HepG2 (cell line): ENCODE measurements around the gene NSF. TPM values are rescaled to one million over a fixed set of nuclear protein-coding genes. Genes with fewer than 3 reads are reported as not detected.

Experiments
- ATAC-seq: fragments of 200-7000 bp; cut with Tn5 transposase; 3 replicates; pipeline ENCODE4 v1.9.1; 2020; ENCODE audit warnings: mild to moderate bottlenecking, moderate library complexity
- BruUV-seq: library from RNA; stranded (reverse); fragments of 400-500 nt; replicated peaks from 2 replicates; lab custom pipeline; 2021; lab: Mats Ljungman, UMichigan
- CTCF ChIA-PET: fragments of 300-600 bp; formaldehyde crosslinking; extraction: SDS; loops from one replicate; lab custom pipeline; 2021; ENCODE audit warnings: low total read pairs, inconsistent platforms, low intra/inter-chr PET ratio; lab: Yijun Ruan, JAX
- POLR2A ChIA-PET: fragments of 350-600 bp; sonication (Branson Sonifier 250); formaldehyde crosslinking; loops from one replicate; lab custom pipeline; 2020; ENCODE audit warnings: antibody characterized with exemption, inconsistent platforms; lab: Yijun Ruan, JAX
- DNase-seq: peaks from one replicate; pipeline ENCODE4 v3.0.0-alpha.2; 2015; ENCODE audit warnings: low spot score
- FAIRE-seq: peaks from 3 replicates; lab custom pipeline; 2011; peaks lifted over from hg19 to GRCh38; lab: Jason Lieb, UNC
- H2AFZ ChIP-seq: one replicate; pipeline ENCODE4 v1.6.1; 2011; ENCODE audit warnings: low read length, inconsistent platforms
- H3K27ac ChIP-seq: fragments of 300-600 bp; 3 replicates; pipeline ENCODE4 v1.8.0; 2011; ENCODE audit warnings: mixed run types, mild to moderate bottlenecking, mixed read lengths, low read length, inconsistent platforms; ENCODE audit not compliant: insufficient read depth; ENCODE audit errors: extremely low read length
- H3K27me3 ChIP-seq, 2 experiments: fragments of 200-600 bp in 1 of 2; 2 replicates in 1 of 2; 3 replicates in 1 of 2; pipeline versions ENCODE4 v1.6.0 to v1.8.0; 2011; ENCODE audit warnings: low read length in 2 of 2, mild to moderate bottlenecking in 2 of 2, moderate library complexity in 2 of 2, inconsistent platforms in 1 of 2; ENCODE audit not compliant: insufficient read depth in 2 of 2, control insufficient read depth in 1 of 2
- H3K36me3 ChIP-seq, 2 experiments: fragments of 200-600 bp in 1 of 2; replicated peaks in 1 of 2; 2 replicates in 1 of 2; 3 replicates in 1 of 2; pipeline versions ENCODE4 v1.5.1 to v1.8.0; 2011; ENCODE audit warnings: low read length in 2 of 2, inconsistent platforms in 1 of 2; ENCODE audit not compliant: insufficient read depth in 2 of 2, control insufficient read depth in 1 of 2
- H3K4me1 ChIP-seq: 2 replicates; pipeline ENCODE4 v1.5.1; 2012; ENCODE audit warnings: low read length, inconsistent platforms; ENCODE audit not compliant: insufficient read depth
- H3K4me2 ChIP-seq: 2 replicates; pipeline ENCODE4 v1.6.0; 2011; ENCODE audit warnings: low read depth, low read length, inconsistent platforms
- H3K4me3 ChIP-seq, 3 experiments: fragments of 200-600 bp in 1 of 3; sonication (generic), shearing (Covaris generic) in 1 of 3; replicated peaks in 1 of 3; 2 replicates each; pipeline ENCODE4 v1.5.1; 2011 to 2016; ENCODE audit warnings: low read length in 3 of 3, inconsistent platforms in 2 of 3, low read depth in 2 of 3, mild to moderate bottlenecking in 2 of 3, control low read depth in 1 of 3, mixed read lengths in 1 of 3; ENCODE audit not compliant: insufficient read depth in 1 of 3
- H3K79me2 ChIP-seq: one replicate; pipeline ENCODE4 v1.6.1; 2011; ENCODE audit warnings: low read length, inconsistent platforms; ENCODE audit not compliant: insufficient read depth
- H3K9ac ChIP-seq: 2 replicates; pipeline ENCODE4 v1.6.0; 2011; ENCODE audit warnings: mild to moderate bottlenecking, low read depth, low read length, inconsistent platforms; ENCODE audit not compliant: insufficient read depth
- H3K9me3 ChIP-seq: 2 replicates; pipeline ENCODE4 v1.5.1; 2012; ENCODE audit warnings: mild to moderate bottlenecking, low read length
- H4K20me1 ChIP-seq: 2 replicates; pipeline ENCODE4 v1.6.0; 2011; ENCODE audit warnings: inconsistent platforms, mild to moderate bottlenecking, low read length, moderate library complexity; ENCODE audit not compliant: insufficient read depth
- CCAR2 ChIP-seq: fragments of 200-400 bp; formaldehyde crosslinking; optimal IDR thresholded peaks from 2 replicates; pipeline ENCODE3; 2018; ENCODE audit warnings: low read depth, mild to moderate bottlenecking, low read length, moderate library complexity
- CCDC6 ChIP-seq: sonication (generic); formaldehyde crosslinking; IDR thresholded peaks from 2 replicates; pipeline ENCODE4 v1.8.1; 2022; ENCODE audit warnings: mild to moderate bottlenecking, missing genetic modification reagents, moderate library complexity
- DDIT3 ChIP-seq: sonication (generic); formaldehyde crosslinking; IDR thresholded peaks from 2 replicates; pipeline ENCODE4 v1.4.0; 2020; ENCODE audit warnings: mild to moderate bottlenecking, missing genetic modification reagents
- GATA4 ChIP-seq: sonication (generic); IDR thresholded peaks from 2 replicates; pipeline ENCODE4 v1.6.1; 2016; ENCODE audit warnings: antibody characterized with exemption, low read depth, borderline replicate concordance
- HOMEZ ChIP-seq: IDR thresholded peaks from 2 replicates; pipeline ENCODE4 v1.6.1; 2016; ENCODE audit warnings: low read depth
- MEIS1 ChIP-seq: sonication (generic); formaldehyde crosslinking; IDR thresholded peaks from 2 replicates; pipeline ENCODE4 v1.9.0; 2021; ENCODE audit warnings: mild to moderate bottlenecking, missing genetic modification reagents, moderate library complexity, borderline replicate concordance
- NFRKB ChIP-seq: fragments of 450-650 bp; IDR thresholded peaks from 2 replicates; pipeline ENCODE4 v1.6.1; 2017
- NR2F6 ChIP-seq, 2 experiments: IDR thresholded peaks; 2 replicates each; pipeline ENCODE4 v1.6.1; 2016; ENCODE audit warnings: antibody characterized with exemption in 1 of 2, mild to moderate bottlenecking in 1 of 2
- SP1 ChIP-seq, 2 experiments: fragments of 450-650 bp in 1 of 2; sonication (generic) in 1 of 2; formaldehyde crosslinking in 1 of 2; IDR thresholded peaks; 2 replicates each; pipeline versions ENCODE4 v1.4.0 to v1.6.1; 2016 to 2020; ENCODE audit warnings: missing genetic modification reagents in 1 of 2
- SP140L ChIP-seq: sonication (generic); formaldehyde crosslinking; IDR thresholded peaks from 2 replicates; pipeline ENCODE4 v1.4.0; 2020; ENCODE audit warnings: missing genetic modification reagents, borderline replicate concordance
- TAF15 ChIP-seq: fragments of 200-400 bp; formaldehyde crosslinking; IDR thresholded peaks from one replicate; pipeline ENCODE4 v1.6.1; 2018; ENCODE audit warnings: mild to moderate bottlenecking, low read depth, low read length; ENCODE audit not compliant: poor library complexity, severe bottlenecking
- TFDP1 ChIP-seq: IDR thresholded peaks from 2 replicates; pipeline ENCODE4 v1.6.1; 2016; ENCODE audit warnings: missing compliant biosample characterization, missing genetic modification reagents, borderline replicate concordance
- ZFP1 ChIP-seq: IDR thresholded peaks from 2 replicates; pipeline ENCODE4 v1.6.1; 2016
- ZNF292 ChIP-seq: sonication (generic); formaldehyde crosslinking; IDR thresholded peaks from 2 replicates; pipeline ENCODE4 v1.8.1; 2022; ENCODE audit warnings: mild to moderate bottlenecking, low read depth, missing genetic modification reagents, borderline replicate concordance
- ZNF446 ChIP-seq: sonication (generic); formaldehyde crosslinking; IDR thresholded peaks from 2 replicates; pipeline ENCODE4 v1.5.0; 2020; ENCODE audit warnings: mild to moderate bottlenecking, missing genetic modification reagents
- ZNF558 ChIP-seq: sonication (generic); formaldehyde crosslinking; IDR thresholded peaks from 2 replicates; pipeline ENCODE4 v1.9.0; 2022; ENCODE audit warnings: mild to moderate bottlenecking, missing genetic modification reagents, borderline replicate concordance
- ZNF737 ChIP-seq: sonication (generic); formaldehyde crosslinking; IDR thresholded peaks from 2 replicates; pipeline ENCODE4 v1.5.0; 2020; ENCODE audit warnings: missing genetic modification reagents, mild to moderate bottlenecking, borderline replicate concordance
- WGBS: methylation state at CpG from one replicate; pipeline ENCODE4 v1.1.6; 2017; ENCODE audit warnings: low lambda C conversion rate; 5-methylcytosine and 5-hydroxymethylcytosine counted together
- in situ Hi-C: cut with HindIII; loops from 2 replicates; pipeline ENCODE4 v1.10.0; 2017; ENCODE audit warnings: low pct_unique_long_range_greater_than_20kb; ENCODE audit not compliant: extremely low pct_ligation_motif_present
- intact Hi-C: fragments of 100-400 bp; cut with micrococcal nuclease; formaldehyde crosslinking; loops from one replicate; pipeline ENCODE4 v1.10.0; 2022; ENCODE audit not compliant: unreplicated experiment
- polyA plus RNA-seq, 8 experiments: library from polyadenylated mRNA; depleted of rRNA in 3 of 8; stranded (reverse) in 7 of 8; unstranded in 1 of 8; fragments of >200 nt; fragmentation: Illumina TruSeq in 4 of 8; extraction: Trizol in 4 of 8; gene quantifications; 2 replicates each; pipeline versions ENCODE4 v1.2.1 to v1.2.3, GENCODE V29; 2011 to 2016; ENCODE audit warnings: low read depth in 4 of 8, missing spikeins in 1 of 8, mixed read lengths in 1 of 8; ENCODE audit not compliant: insufficient read depth in 1 of 8
- total RNA-seq, 5 experiments: library from RNA; depleted of rRNA; stranded (reverse); fragments of >200 nt; fragmentation: Illumina TruSeq; extraction: Trizol; gene quantifications; 2 replicates each; pipeline ENCODE4 v1.2.3, GENCODE V29; 2016; ENCODE audit warnings: low read depth in 1 of 5
- TF ChIP-seq, protein P1 (sequence below): sonication (generic); formaldehyde crosslinking; IDR thresholded peaks from 2 replicates; pipeline ENCODE4 v1.4.0; 2020; ENCODE audit warnings: mild to moderate bottlenecking, missing genetic modification reagents, borderline replicate concordance

NSF gene
- total and polyA plus RNA-seq, 2 of the 13 experiments (the other 11 are each of a cell fraction or from before 2014, with no cell fraction given) = 21.9 to 37.8 TPM

DNA sequence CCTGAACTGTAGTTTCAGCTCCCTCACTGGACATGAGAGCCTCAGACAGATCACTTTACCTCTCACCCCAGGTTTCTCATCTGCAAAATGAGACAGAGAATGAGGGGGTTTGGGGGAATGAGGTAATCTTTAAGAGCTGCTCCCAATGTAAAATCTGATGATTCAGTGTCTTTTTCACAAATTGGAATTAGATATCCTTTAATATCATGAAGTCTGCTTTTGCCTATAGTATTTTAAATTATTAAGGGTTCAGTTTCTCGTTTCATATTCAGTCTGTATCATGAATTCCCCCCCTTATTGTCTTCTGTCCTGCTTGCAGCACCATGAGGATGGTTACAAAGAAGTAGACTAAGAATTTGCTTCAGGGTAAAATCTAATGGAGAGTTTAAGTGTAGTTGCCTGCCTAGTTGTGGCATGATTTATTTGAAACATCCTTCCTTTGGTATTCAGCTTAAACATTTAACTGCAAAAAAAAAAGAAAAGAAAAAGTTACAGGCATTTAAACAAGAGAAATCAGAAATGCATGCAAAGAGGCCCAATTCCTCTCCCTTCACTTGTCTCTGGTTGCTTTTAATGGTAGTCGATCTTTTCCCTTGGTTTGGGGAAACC, 150.8 kb downstream of the NSF start:
- intact Hi-C loops (no loop called here), in situ Hi-C loops (no loop called here)
- TF ChIP-seq NR2F6 (IDR thresholded peaks at IDR 0.05) (no peak), NR2F6 (CRISPR knock-in tag; IDR thresholded peaks at IDR 0.05) (no peak), ZNF737 (CRISPR knock-in tag) (no peak), MEIS1 (CRISPR knock-in tag) (no peak), ZNF292 (CRISPR knock-in tag) (no peak), SP1 (IDR thresholded peaks at IDR 0.05) (no peak), SP1 (CRISPR knock-in tag; IDR thresholded peaks at IDR 0.05) (no peak), HOMEZ (CRISPR knock-in tag) (no peak), SP140L (no peak), DDIT3 (no peak), TFDP1 (CRISPR knock-in tag) (no peak), GATA4 (no peak), ZNF446 (CRISPR knock-in tag) (no peak), CCAR2 (no peak), TAF15 (no peak), ZFP1 (CRISPR knock-in tag) (no peak), CCDC6 (CRISPR knock-in tag) (no peak), NFRKB (no peak), ZNF558 (CRISPR knock-in tag) (no peak)
- TF ChIP-seq, protein P1, sequence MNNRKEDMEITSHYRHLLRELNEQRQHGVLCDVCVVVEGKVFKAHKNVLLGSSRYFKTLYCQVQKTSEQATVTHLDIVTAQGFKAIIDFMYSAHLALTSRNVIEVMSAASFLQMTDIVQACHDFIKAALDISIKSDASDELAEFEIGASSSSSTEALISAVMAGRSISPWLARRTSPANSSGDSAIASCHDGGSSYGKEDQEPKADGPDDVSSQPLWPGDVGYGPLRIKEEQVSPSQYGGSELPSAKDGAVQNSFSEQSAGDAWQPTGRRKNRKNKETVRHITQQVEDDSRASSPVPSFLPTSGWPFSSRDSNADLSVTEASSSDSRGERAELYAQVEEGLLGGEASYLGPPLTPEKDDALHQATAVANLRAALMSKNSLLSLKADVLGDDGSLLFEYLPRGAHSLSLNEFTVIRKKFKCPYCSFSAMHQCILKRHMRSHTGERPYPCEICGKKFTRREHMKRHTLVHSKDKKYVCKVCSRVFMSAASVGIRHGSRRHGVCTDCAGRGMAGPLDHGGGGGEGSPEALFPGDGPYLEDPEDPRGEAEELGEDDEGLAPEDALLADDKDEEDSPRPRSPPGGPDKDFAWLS (CRISPR knock-in tag) = no peak
- Histone ChIP-seq H3K9me3 (no peaks in the 10 kb centered on the region), H3K4me2 (no peak overlapping the region), H3K79me2 (no peaks in the 10 kb centered on the region), H3K36me3 (no peaks in the 10 kb centered on the region), H3K9ac (no peak overlapping the region), H4K20me1 (no peaks in the 10 kb centered on the region), H3K4me3 (no peak overlapping the region), H3K27me3 (no peaks in the 10 kb centered on the region), H2AFZ (no peak overlapping the region), H3K27ac (no peak overlapping the region), H3K4me1 (no peaks in the 10 kb centered on the region)
- no peak for FAIRE-seq
- no TSS peak for BruUV-seq
- no peak for ATAC-seq
- 84% methylated on average over 2 of the region's 2 CpGs for WGBS
- CTCF ChIA-PET = no interaction called here
- POLR2A ChIA-PET = no interaction called here
- DNase-seq = no peak
